ENCODE measurements around the gene TTLL11. TPM values are rescaled to one million over a fixed set of nuclear protein-coding genes. Genes with fewer than 3 reads are reported as not detected.

TTLL11 gene
- total and polyA plus RNA-seq, 4 donors, result 1.4 to 4.5 (median 3.6) TPM

DNA sequence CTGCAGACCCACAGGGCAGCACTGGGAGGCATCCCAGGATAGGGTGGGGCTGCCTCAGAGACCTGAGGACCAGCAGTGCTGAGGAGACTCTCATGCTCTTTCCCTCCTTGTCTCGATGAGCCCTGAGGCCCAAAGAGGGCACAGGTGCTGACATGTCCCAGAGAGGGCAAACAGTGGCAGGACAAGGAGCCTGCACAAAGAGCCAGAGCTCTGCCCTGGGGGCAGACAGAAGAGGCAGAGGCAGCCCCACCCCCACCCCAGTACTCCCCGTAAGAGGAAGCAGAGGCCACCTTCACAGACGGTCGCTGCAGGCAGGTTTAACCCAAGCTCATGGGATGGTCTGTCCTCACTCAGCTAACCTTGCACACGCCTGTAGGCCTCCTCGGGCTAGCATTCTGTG, 29.4 kb upstream of the TTLL11 start (continued):
- TF ChIP-seq, protein P1, sequence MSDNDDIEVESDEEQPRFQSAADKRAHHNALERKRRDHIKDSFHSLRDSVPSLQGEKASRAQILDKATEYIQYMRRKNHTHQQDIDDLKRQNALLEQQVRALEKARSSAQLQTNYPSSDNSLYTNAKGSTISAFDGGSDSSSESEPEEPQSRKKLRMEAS (IDR thresholded peaks at IDR 0.05), result no peak

DNA sequence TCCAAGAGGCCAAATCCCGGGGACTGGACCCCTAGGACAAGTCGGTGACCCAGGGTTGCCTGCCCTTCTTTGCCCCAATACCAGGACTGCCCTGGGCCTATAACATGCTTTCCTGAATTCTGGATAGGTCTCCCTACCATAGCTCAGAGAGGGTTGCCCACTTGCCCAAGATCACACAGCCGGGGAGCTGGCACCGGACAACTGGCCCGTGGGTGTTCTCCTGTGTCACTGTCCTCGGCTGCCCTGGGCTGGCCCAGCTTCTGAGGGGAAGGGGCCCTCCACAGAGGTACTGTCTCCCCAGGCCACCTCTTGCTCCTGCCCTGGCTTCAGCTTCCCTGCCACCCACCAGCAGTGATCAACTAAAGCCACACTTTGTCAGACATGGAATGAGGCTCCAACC, 28.8 kb upstream of the TTLL11 start:
- DNase-seq (ENCODE audit: low spot score), result no peak
- peaks cover 0 to 12% (median 3%) of the 10 kb centered on the region in 4 donors for H3K4me1 ChIP-seq (ENCODE audit: control insufficient read depth in 4 of 4, insufficient read depth in 4 of 4, low read length in 3 of 4)

DNA sequence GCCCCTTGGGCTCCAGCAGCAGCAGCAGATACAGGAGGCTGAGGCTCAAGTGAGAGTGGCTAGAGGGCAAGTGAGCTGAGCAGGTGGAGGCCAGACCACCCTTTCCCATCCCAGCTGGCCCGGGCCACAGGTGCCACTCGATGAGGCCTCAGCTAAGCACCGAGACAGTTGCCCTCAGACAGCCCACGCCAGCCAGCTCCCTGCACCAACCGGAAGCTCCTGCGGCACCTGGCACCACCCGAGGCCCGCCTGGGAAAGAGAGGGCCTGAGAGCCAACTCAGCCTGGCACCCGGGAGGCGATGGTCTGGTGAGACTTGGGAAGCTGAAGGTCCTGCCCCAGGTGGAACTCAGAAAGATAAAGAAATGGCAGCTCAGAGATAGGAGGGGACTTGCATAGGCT, 28.3 kb upstream of the TTLL11 start:
- DNase-seq (ENCODE audit: low spot score), result no peak
- Histone ChIP-seq H3K9ac (ENCODE audit: low read depth in 1 of 2, low read length in 2 of 2) (no peak overlapping the region), H3K27ac (ENCODE audit: low read depth in 1 of 2, low read length in 2 of 2) (no peak overlapping the region), H3K4me3 (ENCODE audit: low read depth in 1 of 3, low read length in 3 of 3) (no peak overlapping the region), H3K27me3 (ENCODE audit: control insufficient read depth in 4 of 4, insufficient read depth in 4 of 4, low read length in 3 of 4) (peaks cover 0 to 6% (median under 1%) of the 10 kb centered on the region in 4 donors), H3K36me3 (ENCODE audit: control insufficient read depth in 4 of 4, insufficient read depth in 3 of 4, low read depth in 1 of 4, low read length in 3 of 4) (no peaks in the 10 kb centered on the region), H3K4me1 (ENCODE audit: control insufficient read depth in 4 of 4, insufficient read depth in 4 of 4, low read length in 3 of 4) (peaks cover 0 to 10% (median 2%) of the 10 kb centered on the region in 4 donors), H3K9me3 (ENCODE audit: control insufficient read depth in 4 of 4, low read length in 3 of 4) (no peaks in the 10 kb centered on the region)
- WGBS, result 91% methylated on average over 10 of the region's 10 CpGs
- TF ChIP-seq SP1 (IDR thresholded peaks at IDR 0.05) (no peak), RAD21 (IDR thresholded peaks at IDR 0.05) (no peak), EGR1 (IDR thresholded peaks at IDR 0.05; ENCODE audit: low read depth in 2 of 2) (no peak), FOXA2 (IDR thresholded peaks at IDR 0.05) (no peak), HNF4A (conservative IDR thresholded peaks at IDR 0.05) (no peak), FOXA1 (IDR thresholded peaks at IDR 0.05) (no peak), JUND (IDR thresholded peaks at IDR 0.05) (no peak), HNF4G (IDR thresholded peaks at IDR 0.05) (no peak), YY1 (IDR thresholded peaks at IDR 0.05) (no peak), GABPA (IDR thresholded peaks at IDR 0.05 in 1 of 2, conservative IDR thresholded peaks at IDR 0.05 in 1 of 2) (no peak), NR2F2 (IDR thresholded peaks at IDR 0.05) (no peak)
- TF ChIP-seq, protein P2, sequence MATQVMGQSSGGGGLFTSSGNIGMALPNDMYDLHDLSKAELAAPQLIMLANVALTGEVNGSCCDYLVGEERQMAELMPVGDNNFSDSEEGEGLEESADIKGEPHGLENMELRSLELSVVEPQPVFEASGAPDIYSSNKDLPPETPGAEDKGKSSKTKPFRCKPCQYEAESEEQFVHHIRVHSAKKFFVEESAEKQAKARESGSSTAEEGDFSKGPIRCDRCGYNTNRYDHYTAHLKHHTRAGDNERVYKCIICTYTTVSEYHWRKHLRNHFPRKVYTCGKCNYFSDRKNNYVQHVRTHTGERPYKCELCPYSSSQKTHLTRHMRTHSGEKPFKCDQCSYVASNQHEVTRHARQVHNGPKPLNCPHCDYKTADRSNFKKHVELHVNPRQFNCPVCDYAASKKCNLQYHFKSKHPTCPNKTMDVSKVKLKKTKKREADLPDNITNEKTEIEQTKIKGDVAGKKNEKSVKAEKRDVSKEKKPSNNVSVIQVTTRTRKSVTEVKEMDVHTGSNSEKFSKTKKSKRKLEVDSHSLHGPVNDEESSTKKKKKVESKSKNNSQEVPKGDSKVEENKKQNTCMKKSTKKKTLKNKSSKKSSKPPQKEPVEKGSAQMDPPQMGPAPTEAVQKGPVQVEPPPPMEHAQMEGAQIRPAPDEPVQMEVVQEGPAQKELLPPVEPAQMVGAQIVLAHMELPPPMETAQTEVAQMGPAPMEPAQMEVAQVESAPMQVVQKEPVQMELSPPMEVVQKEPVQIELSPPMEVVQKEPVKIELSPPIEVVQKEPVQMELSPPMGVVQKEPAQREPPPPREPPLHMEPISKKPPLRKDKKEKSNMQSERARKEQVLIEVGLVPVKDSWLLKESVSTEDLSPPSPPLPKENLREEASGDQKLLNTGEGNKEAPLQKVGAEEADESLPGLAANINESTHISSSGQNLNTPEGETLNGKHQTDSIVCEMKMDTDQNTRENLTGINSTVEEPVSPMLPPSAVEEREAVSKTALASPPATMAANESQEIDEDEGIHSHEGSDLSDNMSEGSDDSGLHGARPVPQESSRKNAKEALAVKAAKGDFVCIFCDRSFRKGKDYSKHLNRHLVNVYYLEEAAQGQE (IDR thresholded peaks at IDR 0.05), result no peak
- TF ChIP-seq, protein P3, sequence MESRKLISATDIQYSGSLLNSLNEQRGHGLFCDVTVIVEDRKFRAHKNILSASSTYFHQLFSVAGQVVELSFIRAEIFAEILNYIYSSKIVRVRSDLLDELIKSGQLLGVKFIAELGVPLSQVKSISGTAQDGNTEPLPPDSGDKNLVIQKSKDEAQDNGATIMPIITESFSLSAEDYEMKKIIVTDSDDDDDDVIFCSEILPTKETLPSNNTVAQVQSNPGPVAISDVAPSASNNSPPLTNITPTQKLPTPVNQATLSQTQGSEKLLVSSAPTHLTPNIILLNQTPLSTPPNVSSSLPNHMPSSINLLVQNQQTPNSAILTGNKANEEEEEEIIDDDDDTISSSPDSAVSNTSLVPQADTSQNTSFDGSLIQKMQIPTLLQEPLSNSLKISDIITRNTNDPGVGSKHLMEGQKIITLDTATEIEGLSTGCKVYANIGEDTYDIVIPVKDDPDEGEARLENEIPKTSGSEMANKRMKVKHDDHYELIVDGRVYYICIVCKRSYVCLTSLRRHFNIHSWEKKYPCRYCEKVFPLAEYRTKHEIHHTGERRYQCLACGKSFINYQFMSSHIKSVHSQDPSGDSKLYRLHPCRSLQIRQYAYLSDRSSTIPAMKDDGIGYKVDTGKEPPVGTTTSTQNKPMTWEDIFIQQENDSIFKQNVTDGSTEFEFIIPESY (IDR thresholded peaks at IDR 0.05), result no peak
- TF ChIP-seq, protein P4, sequence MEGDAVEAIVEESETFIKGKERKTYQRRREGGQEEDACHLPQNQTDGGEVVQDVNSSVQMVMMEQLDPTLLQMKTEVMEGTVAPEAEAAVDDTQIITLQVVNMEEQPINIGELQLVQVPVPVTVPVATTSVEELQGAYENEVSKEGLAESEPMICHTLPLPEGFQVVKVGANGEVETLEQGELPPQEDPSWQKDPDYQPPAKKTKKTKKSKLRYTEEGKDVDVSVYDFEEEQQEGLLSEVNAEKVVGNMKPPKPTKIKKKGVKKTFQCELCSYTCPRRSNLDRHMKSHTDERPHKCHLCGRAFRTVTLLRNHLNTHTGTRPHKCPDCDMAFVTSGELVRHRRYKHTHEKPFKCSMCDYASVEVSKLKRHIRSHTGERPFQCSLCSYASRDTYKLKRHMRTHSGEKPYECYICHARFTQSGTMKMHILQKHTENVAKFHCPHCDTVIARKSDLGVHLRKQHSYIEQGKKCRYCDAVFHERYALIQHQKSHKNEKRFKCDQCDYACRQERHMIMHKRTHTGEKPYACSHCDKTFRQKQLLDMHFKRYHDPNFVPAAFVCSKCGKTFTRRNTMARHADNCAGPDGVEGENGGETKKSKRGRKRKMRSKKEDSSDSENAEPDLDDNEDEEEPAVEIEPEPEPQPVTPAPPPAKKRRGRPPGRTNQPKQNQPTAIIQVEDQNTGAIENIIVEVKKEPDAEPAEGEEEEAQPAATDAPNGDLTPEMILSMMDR (IDR thresholded peaks at IDR 0.05; ENCODE audit: low read depth, low read length, missing input control), result no peak
- TF ChIP-seq, protein P1 (IDR thresholded peaks at IDR 0.05), result no peak

More for the DNA sequence above, 28.8 kb upstream of the TTLL11 start:
- no peak for TF ChIP-seq GABPA (IDR thresholded peaks at IDR 0.05 in 1 of 2, conservative IDR thresholded peaks at IDR 0.05 in 1 of 2)
- TF ChIP-seq TAF1 (conservative IDR thresholded peaks at IDR 0.05), result no peak
- TF ChIP-seq, protein P1 (IDR thresholded peaks at IDR 0.05), result no peak
- TF ChIP-seq FOXA1 (IDR thresholded peaks at IDR 0.05), result no peak
- TF ChIP-seq NR2F2 (IDR thresholded peaks at IDR 0.05), result no peak
- TF ChIP-seq EGR1 (IDR thresholded peaks at IDR 0.05; ENCODE audit: low read depth in 2 of 2), result no peak
- TF ChIP-seq, protein P3 (IDR thresholded peaks at IDR 0.05), result no peak
- TF ChIP-seq SP1 (IDR thresholded peaks at IDR 0.05), result no peak
- Histone ChIP-seq H3K36me3 (ENCODE audit: control insufficient read depth in 4 of 4, insufficient read depth in 3 of 4, low read depth in 1 of 4, low read length in 3 of 4) (no peaks in the 10 kb centered on the region), H3K27me3 (ENCODE audit: control insufficient read depth in 4 of 4, insufficient read depth in 4 of 4, low read length in 3 of 4) (peaks cover 0 to 6% (median under 1%) of the 10 kb centered on the region in 4 donors), H3K9me3 (ENCODE audit: control insufficient read depth in 4 of 4, low read length in 3 of 4) (no peaks in the 10 kb centered on the region), H3K4me3 (ENCODE audit: low read depth in 1 of 3, low read length in 3 of 3) (no peak overlapping the region), H3K9ac (ENCODE audit: low read depth in 1 of 2, low read length in 2 of 2) (no peak overlapping the region), H3K27ac (ENCODE audit: low read depth in 1 of 2, low read length in 2 of 2) (no peak overlapping the region)
- 87% methylated on average over 6 of the region's 6 CpGs for WGBS
